Peyer's patch (tissue), 4 donors: ENCODE measurements around the gene RNLS. TPM values are rescaled to one million over a fixed set of nuclear protein-coding genes. Genes with fewer than 3 reads are reported as not detected.

ENCODE experiments used
- DNase-seq, 3 donors: peaks; one replicate each; pipeline ENCODE4 v3.0.0-alpha.2; 2017 to 2019
- H3K27ac ChIP-seq, 4 donors: fragments of 200-600 bp; sonication (generic); one replicate each; pipeline ENCODE4 v1.5.1; 2016 to 2019
- H3K27me3 ChIP-seq, 2 donors: fragments of 200-600 bp; sonication (generic); one replicate each; pipeline ENCODE4 v1.5.1; 2019
- H3K36me3 ChIP-seq, 3 donors: fragments of 200-600 bp; sonication (generic); one replicate each; pipeline ENCODE4 v1.5.1; 2016 to 2019
- H3K4me1 ChIP-seq, 4 donors: fragments of 200-600 bp; sonication (generic); one replicate each; pipeline ENCODE4 v1.5.1; 2016 to 2019
- H3K4me3 ChIP-seq, 4 donors: fragments of 200-600 bp; sonication (generic); 1 replicate in 3 of 4; 2 replicates in 1 of 4; pipeline ENCODE4 v1.5.1; 2016 to 2019; ENCODE audit warnings: mild to moderate bottlenecking in 1 of 4
- H3K9me3 ChIP-seq, 4 donors: fragments of 200-600 bp; sonication (generic); one replicate each; pipeline ENCODE4 v1.5.1; 2016 to 2019; ENCODE audit warnings: mild to moderate bottlenecking in 1 of 4
- CTCF ChIP-seq, 6 experiments: fragments of 450-650 bp in 4 of 6; fragments of 200-600 bp in 2 of 6; sonication (generic) in 1 of 6; IDR thresholded peaks; one replicate each; pipeline ENCODE4 v1.5.1; 2017 to 2019; ENCODE audit warnings: antibody characterized with exemption in 6 of 6, mild to moderate bottlenecking in 3 of 6, moderate library complexity in 1 of 6
- POLR2A ChIP-seq, 2 donors: fragments of 450-650 bp; IDR thresholded peaks; one replicate each; pipeline ENCODE4 v1.5.1; 2017; ENCODE audit warnings: antibody characterized with exemption in 2 of 2, mild to moderate bottlenecking in 2 of 2, moderate library complexity in 2 of 2
- total RNA-seq, 4 donors: library from RNA; depleted of rRNA; stranded (reverse); fragments of >200 nt; gene quantifications; one replicate each; pipeline ENCODE4 v1.1.0, GENCODE V29; 2016

RNLS gene
- total RNA-seq, 4 donors from 2014 or later: 4.1 to 29.6 (median 22.6) TPM

GRCh38 chr10:88336334-88336733 lies 246.8 kb downstream of the RNLS start:
- Histone ChIP-seq H3K9me3 (no peaks in the 10 kb centered on the region), H3K36me3 (no peaks in the 10 kb centered on the region), H3K27ac (no peak overlapping the region), H3K27me3 (no peaks in the 10 kb centered on the region), H3K4me3 (no peak overlapping the region), H3K4me1 (no peaks in the 10 kb centered on the region)
- no peak for DNase-seq
- TF ChIP-seq POLR2A (IDR thresholded peaks at IDR 0.05): no peak
- no peak for TF ChIP-seq CTCF (IDR thresholded peaks at IDR 0.05)

GRCh38 chr10:88333248-88333630 lies 249.9 kb downstream of the RNLS start:
- Histone ChIP-seq H3K27ac (no peak overlapping the region), H3K36me3 (no peaks in the 10 kb centered on the region), H3K4me3 (no peak overlapping the region), H3K27me3 (no peaks in the 10 kb centered on the region), H3K4me1 (no peaks in the 10 kb centered on the region), H3K9me3 (no peaks in the 10 kb centered on the region)
- DNase-seq: no peak
- TF ChIP-seq CTCF (IDR thresholded peaks at IDR 0.05) (no peak), POLR2A (IDR thresholded peaks at IDR 0.05) (no peak)

- DNase-seq: no peak
- H3K27ac ChIP-seq: no peak overlapping the region
- H3K4me3 ChIP-seq: no peak overlapping the region
- H3K36me3 ChIP-seq: no peaks in the 10 kb centered on the region
- H3K27me3 ChIP-seq: no peaks in the 10 kb centered on the region
- H3K4me1 ChIP-seq: no peaks in the 10 kb centered on the region
- H3K9me3 ChIP-seq: no peaks in the 10 kb centered on the region
- no peak for TF ChIP-seq POLR2A (IDR thresholded peaks at IDR 0.05)
- no peak for TF ChIP-seq CTCF (IDR thresholded peaks at IDR 0.05)
Observed at GRCh38 chr10:88332503-88333247, 250.4 kb downstream of the RNLS start.

DNA sequence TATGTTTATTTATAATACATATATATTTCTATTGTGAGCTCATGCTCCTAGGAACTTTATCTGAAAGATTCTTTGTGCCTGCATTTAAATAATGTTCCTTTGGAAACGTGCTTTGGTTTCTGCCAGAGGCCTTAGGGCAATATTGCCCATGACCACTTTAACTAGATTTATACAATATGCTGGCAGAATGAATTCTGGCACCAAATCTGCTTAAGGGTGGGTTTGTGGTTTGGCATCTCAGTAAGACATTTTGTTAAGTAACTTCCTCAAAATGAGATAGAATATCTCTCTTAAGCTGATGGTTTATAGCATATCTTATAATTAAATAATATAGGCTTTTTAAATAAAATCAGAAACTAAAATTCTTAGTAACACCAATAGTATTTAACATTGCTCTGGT lies 252.9 kb downstream of the RNLS start:
- no peaks in the 10 kb centered on the region for H3K9me3 ChIP-seq
- no peak overlapping the region for H3K4me3 ChIP-seq
- no peak for TF ChIP-seq POLR2A (IDR thresholded peaks at IDR 0.05)
- TF ChIP-seq CTCF (IDR thresholded peaks at IDR 0.05): no peak
- H3K36me3 ChIP-seq: no peaks in the 10 kb centered on the region
- H3K27ac ChIP-seq: no peak overlapping the region
- DNase-seq: no peak
- no peaks in the 10 kb centered on the region for H3K4me1 ChIP-seq
- no peaks in the 10 kb centered on the region for H3K27me3 ChIP-seq

GRCh38 chr10:88322324-88323063 lies 260.6 kb downstream of the RNLS start:
- H3K4me1 ChIP-seq: no peaks in the 10 kb centered on the region
- DNase-seq: peak in 1 of 3 donors; percentile 16
- H3K27ac ChIP-seq: no peak overlapping the region
- TF ChIP-seq CTCF (IDR thresholded peaks at IDR 0.05): no peak
- TF ChIP-seq POLR2A (IDR thresholded peaks at IDR 0.05): no peak
- no peaks in the 10 kb centered on the region for H3K36me3 ChIP-seq
- no peak overlapping the region for H3K4me3 ChIP-seq
- no peaks in the 10 kb centered on the region for H3K27me3 ChIP-seq
- peaks cover 0 to 23% (median 1%) of the 10 kb centered on the region in 4 donors for H3K9me3 ChIP-seq
